HG02852 (cell line): ENCODE data around the gene MPP1.

Source experiments
- ATAC-seq: cut with Tn5 transposase; IDR thresholded peaks from one replicate; pipeline ENCODE4 v1.9.1; 2021; ENCODE audit warnings: mild to moderate bottlenecking, moderate library complexity; ENCODE audit not compliant: unreplicated experiment

MPP1 gene

GRCh38 chrX:154733066-154733425 is 72.2 kb downstream of the MPP1 start:
- ATAC-seq, result no peak

- ATAC-seq, result no peak
Observed at GRCh38 chrX:154732421-154733065, 72.7 kb downstream of the MPP1 start.

- ATAC-seq, result no peak
Observed at GRCh38 chrX:154731881-154732280, 73.4 kb downstream of the MPP1 start.

- no peak for ATAC-seq
Observed at GRCh38 chrX:154731184-154731583, 74.1 kb downstream of the MPP1 start.

GRCh38 chrX:154730253-154730891 is 74.9 kb downstream of the MPP1 start:
- ATAC-seq, result no peak

- ATAC-seq, result no peak
Observed at GRCh38 chrX:154729439-154729838, 75.8 kb downstream of the MPP1 start.
